Upper lobe of right lung (tissue), 1 donor: Measurements from ENCODE around the gene NPFF. TPM values are rescaled to one million over a fixed set of nuclear protein-coding genes. Genes with fewer than 3 reads are reported as not detected.

Source experiments
- ATAC-seq: fragments of 200-7000 bp; cut with Tn5 transposase; one replicate; pipeline ENCODE4 v1.9.1; 2020; ENCODE audit warnings: mild to moderate bottlenecking, moderate library complexity
- DNase-seq: peaks from one replicate; pipeline ENCODE4 v3.0.0-alpha.2; 2020
- H3K27ac ChIP-seq: fragments of 200-600 bp; one replicate; pipeline ENCODE4 v1.8.0; 2022
- H3K27me3 ChIP-seq: fragments of 200-600 bp; one replicate; pipeline ENCODE4 v1.8.0; 2022; ENCODE audit warnings: mild to moderate bottlenecking
- H3K36me3 ChIP-seq: fragments of 200-600 bp; one replicate; pipeline ENCODE4 v1.8.0; 2022
- H3K4me1 ChIP-seq: fragments of 200-600 bp; one replicate; pipeline ENCODE4 v1.8.0; 2022
- H3K4me3 ChIP-seq: fragments of 200-600 bp; one replicate; pipeline ENCODE4 v1.8.0; 2022; ENCODE audit warnings: mild to moderate bottlenecking
- H3K9me3 ChIP-seq: fragments of 200-600 bp; one replicate; pipeline ENCODE4 v1.8.0; 2022
- intact Hi-C: fragments of 100-400 bp; cut with DNase I; formaldehyde crosslinking; loops from one replicate; pipeline ENCODE4 v1.11.0; 2022
- total RNA-seq: library from RNA; stranded (reverse); fragmentation: NEBNext Ultra II Directional; extraction: Animal tissue kit (Norgen Biotek cat#: 25700); gene quantifications from one replicate; pipeline ENCODE4 v1.2.1, GENCODE V29; 2021
- TF ChIP-seq, protein P1 (sequence below): fragments of 200-600 bp; IDR thresholded peaks from one replicate; pipeline ENCODE4 v1.8.0; 2022; ENCODE audit warnings: antibody characterized with exemption
- donor health status: DM: no; HTN: yes; CAD: no; lungs with severe emphysema.

The NPFF gene
- total RNA-seq, 1 donor from 2014 or later: not detected

DNA sequence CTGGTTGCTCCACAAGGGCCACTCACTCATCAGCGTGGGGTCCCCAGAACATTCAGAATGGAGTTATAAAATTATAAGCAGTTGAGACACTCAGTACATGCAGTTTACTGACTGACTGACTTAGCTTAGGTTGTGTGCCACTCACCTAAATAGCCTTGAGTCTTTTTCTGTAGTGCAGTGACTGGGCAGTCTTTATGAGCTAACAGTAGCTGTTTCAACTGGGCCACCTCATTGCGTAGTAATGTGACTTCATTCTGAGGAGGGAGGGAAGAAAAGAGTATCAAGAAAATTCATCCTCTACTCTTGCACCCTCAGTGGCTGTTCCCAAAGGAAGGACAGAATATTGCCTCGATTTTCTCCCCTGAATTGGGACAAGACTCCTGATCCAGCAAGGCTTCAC, 15.8 kb upstream of the NPFF start:
- no peak overlapping the region for H3K27ac ChIP-seq
- no peaks in the 10 kb centered on the region for H3K9me3 ChIP-seq
- H3K4me3 ChIP-seq: no peak overlapping the region
- H3K4me1 ChIP-seq: no peaks in the 10 kb centered on the region
- H3K27me3 ChIP-seq: no peaks in the 10 kb centered on the region
- ATAC-seq (no peak), DNase-seq (no peak)
- TF ChIP-seq, protein P1, sequence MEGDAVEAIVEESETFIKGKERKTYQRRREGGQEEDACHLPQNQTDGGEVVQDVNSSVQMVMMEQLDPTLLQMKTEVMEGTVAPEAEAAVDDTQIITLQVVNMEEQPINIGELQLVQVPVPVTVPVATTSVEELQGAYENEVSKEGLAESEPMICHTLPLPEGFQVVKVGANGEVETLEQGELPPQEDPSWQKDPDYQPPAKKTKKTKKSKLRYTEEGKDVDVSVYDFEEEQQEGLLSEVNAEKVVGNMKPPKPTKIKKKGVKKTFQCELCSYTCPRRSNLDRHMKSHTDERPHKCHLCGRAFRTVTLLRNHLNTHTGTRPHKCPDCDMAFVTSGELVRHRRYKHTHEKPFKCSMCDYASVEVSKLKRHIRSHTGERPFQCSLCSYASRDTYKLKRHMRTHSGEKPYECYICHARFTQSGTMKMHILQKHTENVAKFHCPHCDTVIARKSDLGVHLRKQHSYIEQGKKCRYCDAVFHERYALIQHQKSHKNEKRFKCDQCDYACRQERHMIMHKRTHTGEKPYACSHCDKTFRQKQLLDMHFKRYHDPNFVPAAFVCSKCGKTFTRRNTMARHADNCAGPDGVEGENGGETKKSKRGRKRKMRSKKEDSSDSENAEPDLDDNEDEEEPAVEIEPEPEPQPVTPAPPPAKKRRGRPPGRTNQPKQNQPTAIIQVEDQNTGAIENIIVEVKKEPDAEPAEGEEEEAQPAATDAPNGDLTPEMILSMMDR: no peak
- peaks cover 94% of the 10 kb centered on the region for H3K36me3 ChIP-seq
- intact Hi-C loops: no loop called here

DNA sequence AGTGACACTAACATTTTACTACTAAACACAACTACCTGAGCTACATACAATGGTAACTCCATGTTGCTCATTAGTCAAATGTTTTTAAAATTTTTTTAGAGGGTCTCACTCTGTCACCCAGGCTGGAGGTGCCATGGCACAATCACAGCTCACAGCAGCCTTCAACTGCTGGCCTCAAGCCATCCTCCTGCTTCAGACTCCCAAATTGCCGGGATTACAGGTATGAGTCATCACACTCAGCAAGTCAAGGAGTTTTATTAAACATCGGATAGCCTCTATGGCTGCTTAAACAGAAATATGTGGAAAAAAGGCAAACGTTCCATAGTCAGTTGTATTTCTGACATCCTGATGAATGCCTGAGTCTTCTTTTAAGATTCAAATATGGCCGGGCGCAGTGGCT, 11.1 kb upstream of the NPFF start:
- no peak overlapping the region for H3K4me3 ChIP-seq
- H3K27me3 ChIP-seq: no peaks in the 10 kb centered on the region
- intact Hi-C loops: no loop called here
- no peak for DNase-seq
- H3K4me1 ChIP-seq: peaks cover 4% of the 10 kb centered on the region
- peaks cover 100% of the 10 kb centered on the region for H3K36me3 ChIP-seq
- no peak overlapping the region for H3K27ac ChIP-seq
- no peaks in the 10 kb centered on the region for H3K9me3 ChIP-seq
- TF ChIP-seq, protein P1: no peak
- no peak for ATAC-seq

DNA sequence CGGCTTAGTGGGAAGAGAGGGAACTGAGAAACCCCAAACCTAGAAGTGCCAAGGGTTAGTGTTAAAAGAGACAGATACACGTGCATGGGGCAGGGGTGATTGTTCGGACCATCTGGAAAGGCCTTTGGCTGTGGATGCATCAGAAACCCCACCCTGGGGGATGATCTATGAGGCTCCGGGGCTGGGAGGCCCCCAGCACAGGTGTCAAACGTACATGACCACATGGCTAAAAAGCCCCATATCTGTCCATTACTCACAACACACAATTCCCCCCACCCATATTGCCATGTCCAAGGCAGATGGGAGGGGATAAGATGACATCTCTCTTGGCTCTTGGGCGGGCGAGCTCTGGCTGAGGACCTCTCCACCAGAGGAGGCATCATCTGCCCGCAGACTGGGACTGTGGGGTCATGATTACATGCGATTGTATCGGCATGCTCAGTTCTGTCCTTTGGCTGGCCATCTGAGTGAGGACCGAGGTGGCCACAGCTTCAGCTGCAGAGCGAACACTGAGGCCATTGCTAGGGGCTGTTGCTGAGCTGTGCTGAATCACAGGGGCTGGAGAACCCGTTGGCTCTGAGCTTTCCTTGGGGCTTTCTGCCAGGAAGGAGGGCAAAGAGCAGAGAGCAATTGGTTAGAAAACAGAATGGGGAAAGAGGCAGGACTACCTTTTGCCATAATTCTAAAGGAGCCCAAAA, 9.6 kb upstream of the NPFF start:
- peak; percentile 53 for DNase-seq
- H3K4me3 ChIP-seq: no peak overlapping the region
- H3K4me1 ChIP-seq: peaks cover 7% of the 10 kb centered on the region
- peaks cover 99% of the 10 kb centered on the region for H3K36me3 ChIP-seq
- TF ChIP-seq, protein P1: no peak
- no peak for ATAC-seq
- no peaks in the 10 kb centered on the region for H3K9me3 ChIP-seq
- intact Hi-C loops: no loop called here
- H3K27ac ChIP-seq: no peak overlapping the region
- H3K27me3 ChIP-seq: no peaks in the 10 kb centered on the region

DNA sequence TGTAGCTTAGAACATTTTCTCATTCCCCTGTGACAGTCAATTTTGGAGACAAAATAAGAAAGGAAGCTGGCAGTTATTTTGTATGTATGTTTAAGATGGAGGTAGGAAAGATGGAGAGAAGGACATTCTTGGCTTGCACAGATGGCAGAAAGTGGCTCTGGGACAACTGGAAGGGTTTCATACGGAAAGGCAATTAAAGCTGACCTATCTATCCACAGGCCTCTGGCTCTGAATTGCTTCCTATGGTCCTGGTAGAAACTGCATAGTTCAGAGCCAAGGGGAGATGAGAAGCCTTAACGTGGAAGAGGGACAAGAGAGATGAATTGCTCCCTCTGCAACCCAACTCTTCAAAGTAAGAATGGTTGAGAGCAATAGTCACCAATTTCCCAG, 8.0 kb upstream of the NPFF start:
- TF ChIP-seq, protein P1: no peak
- Histone ChIP-seq H3K27me3 (no peaks in the 10 kb centered on the region), H3K4me3 (peak overlapping the region; percentile 39), H3K36me3 (peaks cover 96% of the 10 kb centered on the region), H3K9me3 (no peaks in the 10 kb centered on the region), H3K27ac (peak overlapping the region; percentile 6), H3K4me1 (peaks cover 7% of the 10 kb centered on the region)
- ATAC-seq: no peak
- intact Hi-C loops: no loop called here
- DNase-seq: no peak

DNA sequence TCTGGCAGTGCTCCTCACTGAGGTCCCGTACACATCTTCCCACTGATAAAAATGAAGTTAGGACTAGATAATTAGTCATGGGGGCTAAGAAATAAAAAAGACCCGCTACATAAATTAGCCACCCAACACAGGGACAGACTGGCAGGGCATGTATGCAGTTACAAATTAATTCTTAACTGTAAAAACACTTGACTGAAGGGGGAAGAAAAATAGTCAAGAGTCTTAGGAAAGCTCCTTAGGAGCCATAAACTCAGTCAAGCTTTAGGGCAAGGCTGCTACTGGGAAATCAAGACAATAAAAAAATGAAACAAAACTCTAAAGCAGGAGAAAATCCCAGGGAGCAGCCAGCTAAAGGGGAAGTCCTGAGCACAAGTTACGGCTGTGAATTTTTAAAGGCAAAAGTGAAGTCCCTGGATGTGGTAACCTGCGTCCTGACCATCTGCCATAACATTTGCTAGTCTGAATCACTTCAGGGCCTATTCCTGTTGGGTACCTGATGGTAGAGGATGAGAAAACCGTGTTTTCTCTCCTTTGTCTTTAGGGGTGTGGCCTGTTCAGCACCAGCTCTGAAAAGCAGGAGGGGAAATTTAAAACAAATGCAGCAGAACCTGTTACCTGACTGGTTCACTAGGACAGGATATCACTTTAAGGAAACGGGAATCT, 7.5 kb upstream of the NPFF start:
- H3K36me3 ChIP-seq: peaks cover 91% of the 10 kb centered on the region
- H3K27ac ChIP-seq: peak overlapping the region; percentile 73

More for the DNA sequence above, 7.5 kb upstream of the NPFF start:
- DNase-seq (no peak), ATAC-seq (peak; percentile 39)
- Histone ChIP-seq H3K4me1 (peaks cover 7% of the 10 kb centered on the region), H3K9me3 (no peaks in the 10 kb centered on the region), H3K27me3 (no peaks in the 10 kb centered on the region), H3K4me3 (peak overlapping the region; percentile 39)
- intact Hi-C loops: no loop called here
- TF ChIP-seq, protein P1: no peak
